GM18505 (cell line): ENCODE data around the gene DNAJC16.
"Not testable (repeated sequence)": the region's sequence is repeated elsewhere in the genome, so short reads cannot be mapped to it uniquely, and the experiment has no call there.

Experiments
- ATAC-seq: cut with Tn5 transposase; IDR thresholded peaks from one replicate; pipeline ENCODE4 v1.9.1; 2021; ENCODE audit not compliant: unreplicated experiment
- POLR2A ChIP-seq: IDR thresholded peaks from 4 replicates; pipeline ENCODE4 v1.6.1; 2011; ENCODE audit warnings: borderline replicate concordance; ENCODE audit not compliant: insufficient read depth, insufficient read length; ENCODE audit errors: extremely low read depth

The DNAJC16 gene

GRCh38 chr1:15526490-15527339, at the start of gene DNAJC16:
Gene DNAJC16, plus strand, starts transcription at chr1:15526848. Its CDS starts 2,258 bp downstream, at chr1:15529106.
- ATAC-seq, result peak; percentile 45
- peak; percentile 74 for TF ChIP-seq POLR2A

DNA sequence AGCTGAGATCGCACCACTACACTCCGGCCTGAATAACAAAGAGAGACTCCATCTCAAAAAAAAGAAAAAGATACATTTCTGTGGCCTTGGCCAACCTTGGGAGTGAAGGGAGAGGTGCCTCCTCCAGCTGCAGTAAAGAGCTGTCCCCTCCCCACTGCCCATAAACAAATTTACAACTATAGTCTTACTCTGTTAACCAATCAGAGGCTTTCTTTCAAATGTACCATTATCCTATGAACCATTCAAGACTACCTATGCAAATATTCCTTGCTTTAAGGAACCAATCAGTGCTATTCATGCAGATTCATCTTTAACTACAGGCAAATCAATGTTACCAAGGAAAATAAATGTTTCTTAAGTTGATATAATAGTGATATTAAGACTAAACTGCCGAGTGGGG, 49.7 kb upstream of the DNAJC16 start:
- TF ChIP-seq POLR2A, result no peak
- ATAC-seq, result no peak

GRCh38 chr1:15477646-15478212, 48.9 kb upstream of the DNAJC16 start:
- no peak for ATAC-seq
- TF ChIP-seq POLR2A, result no peak

DNA sequence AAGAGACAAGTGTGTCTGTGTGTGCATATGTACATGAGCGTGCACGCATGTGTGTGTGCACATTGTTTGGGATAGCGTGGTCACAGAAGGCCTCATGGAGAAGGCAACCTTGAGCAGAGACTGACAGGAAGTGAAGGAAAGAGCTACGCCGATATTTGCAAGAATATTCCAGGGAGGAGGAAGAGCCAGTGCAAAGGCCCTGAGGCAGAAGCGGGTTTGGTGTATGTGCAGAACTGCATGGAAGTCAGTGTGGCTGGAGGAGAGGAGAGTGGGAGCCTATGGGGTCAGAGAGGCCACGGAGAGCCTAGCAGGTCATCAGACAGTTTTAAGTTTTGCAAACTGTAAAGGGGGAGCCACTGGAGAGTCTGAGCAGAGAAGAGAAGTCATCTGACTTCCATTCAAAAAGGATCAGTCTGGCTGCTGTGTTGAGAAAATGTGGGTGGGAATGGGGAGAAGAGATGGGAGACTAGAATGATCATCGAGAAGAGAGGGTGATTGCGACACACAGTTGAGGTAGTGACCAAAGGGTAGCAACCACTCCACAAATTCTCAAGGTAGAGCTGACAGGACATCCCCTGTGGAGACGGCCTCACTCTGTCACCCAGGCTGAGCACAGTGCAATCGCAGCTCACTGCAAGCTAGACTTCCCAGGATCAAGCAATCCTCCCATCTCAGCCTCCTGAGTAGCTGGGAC, 46.8 kb upstream of the DNAJC16 start:
- TF ChIP-seq POLR2A, result no peak
- no peak for ATAC-seq

- ATAC-seq, result not testable (repeated sequence)
Observed at GRCh38 chr1:15482455-15482854, 44.2 kb upstream of the DNAJC16 start.

- ATAC-seq, result not testable (repeated sequence)
Observed at GRCh38 chr1:15482983-15483543, 43.6 kb upstream of the DNAJC16 start.

DNA sequence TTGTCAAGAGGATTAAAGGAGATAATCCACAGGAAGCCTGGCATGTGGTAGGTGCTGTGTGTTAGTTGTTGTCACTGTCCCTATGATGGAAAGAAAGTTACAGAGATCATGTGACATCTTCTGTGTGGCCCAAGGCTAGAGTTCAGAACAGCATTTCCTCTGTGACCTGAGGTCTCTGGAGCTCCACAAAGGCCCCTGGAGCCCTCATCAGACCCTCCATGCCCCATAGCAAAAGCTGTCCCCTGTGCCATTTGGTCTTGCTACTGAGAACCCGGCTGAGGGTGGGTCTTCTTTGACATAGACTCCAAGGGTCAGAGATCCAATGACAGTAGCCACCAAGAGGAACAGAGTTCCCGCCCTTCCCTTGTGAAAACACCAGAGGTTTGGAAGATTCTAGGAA, 42.7 kb upstream of the DNAJC16 start:
- ATAC-seq, result no peak

DNA sequence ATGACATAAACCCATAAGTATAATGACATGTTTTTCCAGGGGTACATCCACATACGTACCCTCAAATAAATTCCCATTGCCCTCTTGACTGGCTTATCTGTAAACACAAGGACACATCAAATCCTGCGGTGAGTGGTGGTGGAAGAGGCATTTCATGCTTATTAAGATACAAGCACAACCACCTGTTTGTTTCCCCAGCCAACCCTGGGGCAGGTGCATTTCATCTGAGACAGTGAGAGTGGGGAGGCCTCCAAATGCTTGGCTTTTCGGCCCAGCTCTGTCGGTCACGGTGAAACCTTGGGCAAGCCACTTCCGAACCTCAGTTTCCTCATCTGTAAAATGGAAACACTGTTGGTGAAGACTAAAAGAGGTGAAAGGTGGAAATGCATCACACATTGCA, 42.2 kb upstream of the DNAJC16 start:
- not testable (repeated sequence) for ATAC-seq

More for the DNA sequence above, 42.7 kb upstream of the DNAJC16 start:
- no peak for TF ChIP-seq POLR2A

DNA sequence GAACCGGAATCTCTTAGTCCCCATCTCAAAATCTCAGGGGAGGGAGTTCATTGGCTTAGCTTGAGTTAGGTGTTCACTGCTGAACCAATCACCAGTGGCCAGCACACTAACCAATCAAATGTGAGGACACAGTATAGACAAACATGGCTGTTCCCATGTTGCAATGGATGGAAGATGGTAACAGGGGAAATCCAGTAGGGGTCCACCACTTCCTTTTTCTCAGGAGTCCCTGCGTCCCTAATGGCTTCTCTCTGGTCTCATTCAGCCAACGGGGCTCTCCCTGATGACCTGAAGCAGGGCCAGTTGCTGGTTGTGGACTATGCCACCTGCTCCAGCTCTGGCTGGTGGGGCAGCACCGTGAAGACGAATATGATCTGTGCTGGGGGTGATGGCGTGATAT, 41.0 kb upstream of the DNAJC16 start:
- no peak for TF ChIP-seq POLR2A
- ATAC-seq, result no peak

DNA sequence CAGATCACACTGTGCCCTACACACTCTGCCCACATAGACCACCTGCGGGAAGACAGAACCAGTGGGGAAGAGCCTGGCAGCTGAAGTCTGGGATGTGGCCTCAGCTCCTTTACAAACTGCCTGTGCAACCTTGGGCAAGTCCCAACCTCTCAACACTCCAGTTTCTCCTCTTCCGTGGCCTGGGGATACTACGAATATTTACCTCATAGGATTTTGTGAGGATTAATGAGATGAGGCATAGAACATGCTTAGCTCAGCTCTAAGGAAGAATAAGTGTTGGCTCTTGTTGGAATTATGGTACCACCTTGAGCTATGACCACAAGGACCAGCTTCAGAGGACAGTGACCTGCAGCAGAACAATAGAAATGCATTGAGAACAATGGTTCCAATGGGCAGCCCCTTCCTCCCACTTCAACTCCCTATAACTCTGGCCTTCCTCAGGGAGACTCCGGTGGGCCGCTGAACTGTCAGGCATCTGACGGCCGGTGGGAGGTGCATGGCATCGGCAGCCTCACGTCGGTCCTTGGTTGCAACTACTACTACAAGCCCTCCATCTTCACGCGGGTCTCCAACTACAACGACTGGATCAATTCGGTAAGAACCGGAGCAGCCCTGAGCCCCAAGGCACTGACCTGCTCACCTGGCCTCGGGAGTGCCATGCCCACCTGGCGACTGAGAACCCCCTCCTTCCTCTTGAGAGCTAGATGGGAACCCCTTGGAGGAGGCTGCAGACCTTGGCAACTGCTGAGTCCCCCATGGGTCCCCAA, 39.6 kb upstream of the DNAJC16 start:
- ATAC-seq, result not testable (repeated sequence)

GRCh38 chr1:15488371-15488770, 38.3 kb upstream of the DNAJC16 start:
- no peak for ATAC-seq
- TF ChIP-seq POLR2A, result no peak

- ATAC-seq, result no peak
- no peak for TF ChIP-seq POLR2A
Observed at GRCh38 chr1:15489052-15489736, 37.5 kb upstream of the DNAJC16 start.

DNA sequence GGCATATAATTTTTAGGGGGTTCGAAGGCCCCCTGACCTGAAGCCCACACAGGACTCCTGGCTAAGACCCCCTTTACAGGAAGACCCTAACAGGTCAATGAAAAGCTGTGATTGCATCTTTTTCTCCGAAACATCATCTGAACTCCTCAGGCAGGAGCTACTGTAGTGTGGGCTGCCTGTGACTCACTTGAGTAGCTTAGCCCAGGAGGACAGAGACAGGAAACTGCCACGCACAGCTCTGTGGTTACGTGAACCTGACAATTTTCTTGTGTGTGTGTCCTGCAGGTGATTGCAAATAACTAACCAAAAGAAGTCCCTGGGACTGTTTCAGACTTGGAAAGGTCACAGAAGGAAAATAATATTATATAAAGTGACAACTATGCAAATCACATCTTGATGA, 35.6 kb upstream of the DNAJC16 start:
- ATAC-seq, result not testable (repeated sequence)
